Measurements from ENCODE around the gene VPS37C.
A peak's percentile ranks its signal among the peaks of the same experiment; 100 is the strongest.
"Not testable (repeated sequence)": the region's sequence is repeated elsewhere in the genome, so short reads cannot be mapped to it uniquely, and the experiment has no call there.

Gene VPS37C

DNA sequence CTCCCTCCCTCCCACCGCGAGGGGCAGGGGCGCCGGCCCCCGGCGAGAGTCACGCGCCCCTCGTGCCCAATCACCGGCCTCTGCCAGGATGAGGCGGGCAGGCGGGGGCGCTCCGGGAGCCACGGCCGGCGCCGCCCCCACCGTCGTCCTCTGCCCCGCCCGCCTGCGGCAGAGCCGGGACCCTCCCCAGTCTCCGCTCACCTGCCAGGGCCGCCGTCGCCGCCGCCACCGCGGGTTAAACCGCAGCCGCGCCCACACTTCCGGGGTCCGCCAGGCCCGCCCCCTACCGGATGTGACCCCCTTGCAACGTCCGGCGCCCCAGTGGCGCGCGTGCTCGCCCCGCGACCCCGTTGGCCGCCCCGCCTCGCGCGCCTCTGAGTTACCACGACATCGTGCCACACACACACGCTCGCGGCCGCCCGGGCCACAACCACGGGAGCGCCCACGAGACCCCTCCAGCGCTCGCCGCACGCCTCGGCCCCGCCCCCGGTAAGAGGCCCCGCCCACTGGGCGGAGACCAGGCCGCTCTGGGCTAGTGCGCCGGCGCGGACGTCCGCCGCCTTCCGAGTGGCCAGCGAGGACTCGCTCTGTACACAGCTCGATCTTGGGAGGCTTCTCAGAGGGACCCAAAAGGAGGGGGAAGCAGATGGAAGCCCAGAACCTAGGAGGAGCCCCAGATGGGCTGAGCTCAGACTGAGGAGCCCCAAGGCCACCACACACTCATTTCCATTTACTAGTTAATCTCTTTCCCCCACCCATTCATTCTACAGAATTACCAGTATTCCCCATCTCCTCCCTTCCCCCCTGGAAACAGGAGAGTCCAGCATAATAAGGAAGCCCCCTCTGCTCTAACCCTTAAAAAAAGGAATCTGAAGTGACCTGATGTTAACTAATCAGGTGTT, at the start of gene VPS37C:
Gene VPS37C, minus strand, starts transcription at position 237 of the 902 bp plus-strand sequence. CDS start 22,597 bp downstream, outside the sequence.
- peak within 1 kb of the TSS; percentile 89; the same call in 1 of the 2 replicates for H3K9ac ChIP-seq (ENCODE audit: low read depth, low read length)
- peaks cover 10% of the 10 kb centered on the region; the same call in 1 of the 2 replicates for H3K4me1 ChIP-seq (ENCODE audit: insufficient read depth, low read length)
- H3K4me3 ChIP-seq (ENCODE audit: low read length), result peak within 1 kb of the TSS; percentile 84
- H3K9me3 ChIP-seq (ENCODE audit: insufficient read depth, low read depth, low read length), result no peaks in the 10 kb centered on the region
- H3K27ac ChIP-seq (ENCODE audit: low read length), result peak within 1 kb of the TSS; percentile 41
- no peaks in the 10 kb centered on the region for H3K27me3 ChIP-seq (ENCODE audit: insufficient read depth, low read length)
- H3K36me3 ChIP-seq (ENCODE audit: insufficient read depth, low read depth, low read length), result no peaks in the 10 kb centered on the region

DNA sequence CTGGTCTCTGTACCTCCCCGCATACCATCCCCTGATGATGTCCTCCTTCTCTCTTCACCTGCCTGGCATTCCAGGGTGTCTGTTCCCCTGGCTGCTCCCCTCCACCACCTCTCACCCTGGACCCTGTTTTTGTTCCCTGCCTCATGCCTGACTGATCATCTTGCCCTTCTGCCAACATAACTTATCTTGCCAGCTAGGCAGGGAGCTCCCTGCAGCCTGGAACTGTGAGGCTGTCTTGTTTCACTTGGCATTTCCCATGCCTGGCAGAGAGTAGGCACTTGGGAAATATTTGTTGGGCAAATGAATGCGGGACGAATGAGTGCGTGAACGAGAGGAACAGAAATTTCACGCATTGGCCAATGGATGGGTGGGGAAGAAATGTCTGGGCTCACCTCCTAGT, 49.4 kb upstream of the VPS37C start:
- H3K9me3 ChIP-seq (ENCODE audit: insufficient read depth, low read depth, low read length); H3K4me1 ChIP-seq (ENCODE audit: insufficient read depth, low read length); H3K27ac ChIP-seq (ENCODE audit: low read length); H3K4me3 ChIP-seq (ENCODE audit: low read length); H3K27me3 ChIP-seq (ENCODE audit: insufficient read depth, low read length); H3K36me3 ChIP-seq (ENCODE audit: insufficient read depth, low read depth, low read length); H3K9ac ChIP-seq (ENCODE audit: low read depth, low read length): not testable (repeated sequence)

DNA sequence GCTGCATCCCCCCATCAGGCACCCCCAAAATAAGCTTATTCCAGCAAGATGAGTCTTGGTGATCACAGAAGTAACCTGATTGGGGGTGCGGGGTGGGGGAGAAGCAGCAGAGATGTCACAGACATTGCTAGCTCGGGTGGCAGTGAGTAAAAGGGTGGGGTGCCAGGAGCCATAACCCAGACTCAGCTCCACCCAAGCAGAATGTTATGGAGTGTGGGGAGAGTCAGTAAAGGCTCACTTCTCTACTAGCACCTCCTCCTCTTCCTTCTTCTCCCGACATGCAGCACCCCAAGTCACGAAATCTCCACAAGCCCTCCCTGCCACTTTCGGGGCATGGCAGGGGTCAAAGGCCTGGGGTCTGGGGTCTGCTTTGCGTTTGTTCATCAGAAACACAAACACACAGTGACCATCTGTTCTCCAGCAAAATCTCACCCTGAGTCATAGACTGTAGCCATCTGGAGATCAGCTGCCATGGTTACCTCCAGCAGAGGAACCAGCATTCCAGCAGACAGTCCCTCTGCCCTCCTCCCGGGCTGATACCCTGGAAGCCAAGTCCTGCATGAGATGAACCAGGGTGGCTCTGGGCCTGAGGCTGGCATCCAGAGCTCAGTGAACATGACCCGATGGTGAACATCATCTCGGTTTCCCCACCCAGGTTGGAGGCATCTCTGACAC, 46.5 kb upstream of the VPS37C start:
- not testable (repeated sequence) for H3K4me3 ChIP-seq (ENCODE audit: low read length); H3K4me1 ChIP-seq (ENCODE audit: insufficient read depth, low read length); H3K27me3 ChIP-seq (ENCODE audit: insufficient read depth, low read length); H3K36me3 ChIP-seq (ENCODE audit: insufficient read depth, low read depth, low read length); H3K27ac ChIP-seq (ENCODE audit: low read length); H3K9me3 ChIP-seq (ENCODE audit: insufficient read depth, low read depth, low read length); H3K9ac ChIP-seq (ENCODE audit: low read depth, low read length)

DNA sequence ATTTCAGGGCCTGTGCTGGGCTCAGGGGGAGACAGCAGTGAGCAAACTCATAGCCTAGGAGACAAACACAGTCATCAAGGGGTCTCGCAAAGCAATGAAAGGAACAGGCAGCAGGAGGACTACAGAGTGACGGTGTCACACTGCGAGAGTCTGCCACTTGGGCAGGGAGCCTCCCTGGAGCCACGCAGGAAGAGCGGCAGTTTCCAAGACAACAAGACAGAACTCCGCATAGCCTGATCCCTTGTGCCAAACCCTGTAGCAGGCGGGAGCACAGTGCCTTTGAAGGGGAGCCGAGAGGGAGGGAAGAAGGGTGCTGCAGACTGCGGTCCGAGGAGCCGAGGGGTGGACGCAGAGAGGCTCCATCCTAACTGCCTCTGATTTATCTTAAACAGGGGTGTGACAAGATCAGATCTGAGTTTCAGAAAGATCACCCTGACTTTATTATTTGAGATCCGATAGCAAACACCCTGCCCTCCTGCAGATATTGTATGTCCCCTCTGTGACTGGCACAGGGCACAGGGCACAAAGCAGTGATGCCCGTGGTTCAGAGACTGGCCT, 43.4 kb upstream of the VPS37C start:
- H3K27ac ChIP-seq (ENCODE audit: low read length); H3K9ac ChIP-seq (ENCODE audit: low read depth, low read length); H3K27me3 ChIP-seq (ENCODE audit: insufficient read depth, low read length): not testable (repeated sequence)

DNA sequence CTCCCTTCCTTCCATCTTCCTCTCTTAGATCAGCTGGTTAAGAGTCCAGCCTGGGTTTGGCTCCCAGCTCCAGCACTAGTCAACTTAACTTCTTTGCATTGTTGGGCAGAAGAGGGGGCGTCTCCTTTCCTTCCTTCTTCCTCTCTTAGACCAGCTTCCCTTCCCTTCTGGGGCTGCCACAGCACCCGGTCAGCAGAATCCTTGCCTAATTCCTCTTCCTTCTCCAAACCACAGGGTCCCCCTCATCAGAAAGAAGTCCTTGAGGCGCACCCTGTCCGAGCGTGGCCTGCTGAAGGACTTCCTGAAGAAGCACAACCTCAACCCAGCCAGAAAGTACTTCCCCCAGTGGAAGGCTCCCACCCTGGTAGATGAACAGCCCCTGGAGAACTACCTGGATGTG, 42.6 kb upstream of the VPS37C start:
- not testable (repeated sequence) for H3K4me3 ChIP-seq (ENCODE audit: low read length); H3K9ac ChIP-seq (ENCODE audit: low read depth, low read length); H3K27ac ChIP-seq (ENCODE audit: low read length); H3K27me3 ChIP-seq (ENCODE audit: insufficient read depth, low read length); H3K36me3 ChIP-seq (ENCODE audit: insufficient read depth, low read depth, low read length); H3K9me3 ChIP-seq (ENCODE audit: insufficient read depth, low read depth, low read length); H3K4me1 ChIP-seq (ENCODE audit: insufficient read depth, low read length)

More for the DNA sequence above, 43.4 kb upstream of the VPS37C start:
- not testable (repeated sequence) for H3K4me1 ChIP-seq (ENCODE audit: insufficient read depth, low read length); H3K36me3 ChIP-seq (ENCODE audit: insufficient read depth, low read depth, low read length); H3K4me3 ChIP-seq (ENCODE audit: low read length); H3K9me3 ChIP-seq (ENCODE audit: insufficient read depth, low read depth, low read length)

DNA sequence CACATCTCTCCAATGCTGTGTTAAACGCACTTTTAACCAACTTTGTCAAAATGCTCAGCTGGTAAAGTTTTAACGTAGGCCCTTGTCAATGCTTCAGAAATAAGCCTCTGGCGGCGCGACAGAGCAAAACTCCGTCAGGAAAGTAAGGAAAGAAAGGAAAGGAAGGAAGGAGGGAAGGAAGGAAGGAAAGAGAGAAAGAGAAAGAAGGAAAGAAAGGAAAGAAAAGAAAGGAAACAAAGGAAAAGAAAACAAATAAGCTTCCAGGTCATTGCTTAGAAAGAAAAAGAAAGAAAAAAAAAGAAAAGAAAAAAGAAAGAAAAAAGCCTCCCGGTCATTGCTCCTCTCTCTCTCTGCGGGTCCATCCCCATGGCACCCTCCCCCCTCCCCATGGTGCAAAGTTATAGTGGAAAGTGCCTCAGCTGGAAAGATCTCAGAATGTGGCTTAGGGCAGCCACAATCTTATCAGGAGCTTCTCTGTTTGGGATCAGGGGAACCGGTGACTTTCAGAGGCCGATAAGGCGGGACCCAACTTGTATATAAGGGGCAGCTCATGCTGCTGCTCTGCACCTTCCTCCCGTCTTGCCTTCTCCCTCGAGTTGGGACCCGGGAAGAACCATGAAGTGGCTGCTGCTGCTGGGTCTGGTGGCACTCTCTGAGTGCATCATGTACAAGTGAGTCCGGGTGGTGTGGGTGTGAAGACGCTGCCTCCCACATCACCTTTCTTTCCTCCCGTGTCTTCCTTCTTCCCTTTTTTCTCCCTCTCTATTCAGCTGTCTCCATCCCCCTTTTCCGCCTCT, 41.9 kb upstream of the VPS37C start, which contains the start of gene PGA3:
Gene PGA3, plus strand, starts transcription at position 566 of the 797 bp plus-strand sequence. Its CDS starts 50 bp downstream, at position 616.
- not testable (repeated sequence) for H3K36me3 ChIP-seq (ENCODE audit: insufficient read depth, low read depth, low read length); H3K9ac ChIP-seq (ENCODE audit: low read depth, low read length); H3K27ac ChIP-seq (ENCODE audit: low read length); H3K9me3 ChIP-seq (ENCODE audit: insufficient read depth, low read depth, low read length); H3K27me3 ChIP-seq (ENCODE audit: insufficient read depth, low read length); H3K4me1 ChIP-seq (ENCODE audit: insufficient read depth, low read length); H3K4me3 ChIP-seq (ENCODE audit: low read length)

DNA sequence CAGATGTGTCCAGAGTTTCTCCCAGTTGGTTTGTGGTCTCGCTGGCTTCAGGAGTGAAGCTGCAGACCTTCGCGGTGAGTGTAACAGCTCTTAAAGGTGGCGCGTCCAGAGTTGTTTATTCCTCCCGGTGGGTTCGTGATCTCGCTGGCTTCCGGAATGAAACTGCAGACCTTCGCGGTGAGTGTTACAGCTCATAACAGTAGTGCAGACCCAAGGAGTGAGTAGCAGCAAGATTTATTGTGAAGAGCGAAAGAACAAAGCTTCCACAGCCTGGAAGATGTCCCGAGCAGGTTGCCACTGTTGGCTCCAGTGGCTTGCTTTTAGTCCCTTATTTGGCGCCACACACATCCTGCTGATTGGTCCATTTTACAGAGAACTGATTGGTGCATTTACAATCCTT, 40.2 kb upstream of the VPS37C start:
- Histone ChIP-seq H3K36me3 (ENCODE audit: insufficient read depth, low read depth, low read length) (no peaks in the 10 kb centered on the region), H3K27ac (ENCODE audit: low read length) (no peak overlapping the region), H3K4me3 (ENCODE audit: low read length) (no peak overlapping the region), H3K9me3 (ENCODE audit: insufficient read depth, low read depth, low read length) (no peaks in the 10 kb centered on the region), H3K27me3 (ENCODE audit: insufficient read depth, low read length) (no peaks in the 10 kb centered on the region), H3K4me1 (ENCODE audit: insufficient read depth, low read length) (no peaks in the 10 kb centered on the region), H3K9ac (ENCODE audit: low read depth, low read length) (no peak overlapping the region)

DNA sequence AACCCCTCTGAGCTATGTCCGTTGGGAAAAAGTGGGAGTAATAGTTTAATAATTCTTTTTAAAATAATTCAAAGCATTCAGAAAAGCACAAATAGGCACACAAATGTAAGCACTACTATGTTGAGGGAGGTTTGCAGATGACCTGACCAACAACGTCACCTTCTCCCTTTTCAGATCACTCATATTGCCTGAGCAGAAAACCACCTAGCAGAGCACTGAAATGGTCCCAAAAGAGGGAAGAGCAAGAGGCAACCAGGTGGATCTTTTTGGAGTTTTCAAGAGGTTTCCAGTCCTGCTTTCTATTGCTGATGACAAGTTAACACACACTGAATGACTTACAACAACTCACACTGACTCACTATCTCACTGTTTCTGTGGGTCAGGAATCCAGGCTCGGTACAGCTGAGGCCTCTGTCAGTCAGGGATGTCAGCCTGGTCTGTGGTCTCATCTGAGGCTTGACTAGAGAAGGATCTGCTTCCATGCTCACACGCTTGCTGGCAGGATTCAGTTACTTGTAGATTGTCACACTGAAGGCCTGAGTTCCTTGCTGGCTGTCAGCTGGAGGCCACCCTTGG, 37.8 kb upstream of the VPS37C start:
- H3K27ac ChIP-seq (ENCODE audit: low read length), result no peak overlapping the region
- no peaks in the 10 kb centered on the region for H3K36me3 ChIP-seq (ENCODE audit: insufficient read depth, low read depth, low read length)
- no peak overlapping the region for H3K9ac ChIP-seq (ENCODE audit: low read depth, low read length)
- no peaks in the 10 kb centered on the region for H3K27me3 ChIP-seq (ENCODE audit: insufficient read depth, low read length)
- H3K4me3 ChIP-seq (ENCODE audit: low read length), result no peak overlapping the region
- H3K9me3 ChIP-seq (ENCODE audit: insufficient read depth, low read depth, low read length), result no peaks in the 10 kb centered on the region
- no peaks in the 10 kb centered on the region for H3K4me1 ChIP-seq (ENCODE audit: insufficient read depth, low read length)

DNA sequence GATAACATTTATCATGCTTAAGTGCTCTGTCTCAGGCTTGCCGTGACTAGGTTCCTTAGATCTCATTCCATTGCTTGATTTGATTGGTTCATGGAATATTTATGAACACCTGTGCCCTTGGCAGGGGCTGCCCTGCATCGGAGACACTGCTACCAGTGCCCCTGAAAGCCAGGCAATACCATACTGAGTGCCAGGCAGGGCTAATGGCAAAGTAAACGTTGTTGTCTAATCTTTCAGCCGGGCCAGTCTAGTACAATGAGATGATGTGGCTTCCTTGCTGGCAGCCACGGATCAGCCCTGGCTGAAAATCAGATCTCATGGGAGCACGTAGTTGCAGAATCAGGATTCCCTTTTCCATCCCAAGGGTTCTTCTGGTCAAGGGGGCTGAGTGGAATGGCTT, 37.1 kb upstream of the VPS37C start:
- Histone ChIP-seq H3K4me3 (ENCODE audit: low read length) (no peak overlapping the region), H3K27ac (ENCODE audit: low read length) (no peak overlapping the region), H3K4me1 (ENCODE audit: insufficient read depth, low read length) (no peaks in the 10 kb centered on the region), H3K27me3 (ENCODE audit: insufficient read depth, low read length) (no peaks in the 10 kb centered on the region), H3K9ac (ENCODE audit: low read depth, low read length) (no peak overlapping the region), H3K36me3 (ENCODE audit: insufficient read depth, low read depth, low read length) (no peaks in the 10 kb centered on the region), H3K9me3 (ENCODE audit: insufficient read depth, low read depth, low read length) (no peaks in the 10 kb centered on the region)

DNA sequence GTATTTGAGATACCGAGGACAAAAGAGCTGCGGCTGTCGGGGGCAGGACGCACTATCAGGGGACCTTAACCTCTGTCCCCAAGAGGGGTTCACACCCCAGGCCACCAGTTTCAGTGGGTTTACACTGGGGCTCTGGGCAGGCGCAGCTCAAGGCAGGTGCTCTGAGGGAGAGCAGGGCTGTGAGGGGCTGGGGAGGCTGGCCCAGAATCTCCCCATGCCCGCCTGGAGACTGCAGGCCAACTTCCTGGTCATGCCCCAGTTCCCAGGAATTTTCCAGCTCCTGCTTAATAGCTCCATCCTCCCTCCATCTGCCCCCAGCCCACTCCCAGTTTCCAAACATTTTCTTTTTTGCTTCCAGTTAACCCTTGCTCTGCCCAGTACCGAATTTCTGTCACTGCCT, 34.5 kb upstream of the VPS37C start:
- H3K27ac ChIP-seq (ENCODE audit: low read length), result no peak overlapping the region
- H3K9ac ChIP-seq (ENCODE audit: low read depth, low read length), result no peak overlapping the region
- no peaks in the 10 kb centered on the region for H3K36me3 ChIP-seq (ENCODE audit: insufficient read depth, low read depth, low read length)
- H3K4me3 ChIP-seq (ENCODE audit: low read length), result no peak overlapping the region
- H3K9me3 ChIP-seq (ENCODE audit: insufficient read depth, low read depth, low read length), result no peaks in the 10 kb centered on the region
- H3K27me3 ChIP-seq (ENCODE audit: insufficient read depth, low read length), result no peaks in the 10 kb centered on the region
- H3K4me1 ChIP-seq (ENCODE audit: insufficient read depth, low read length), result no peaks in the 10 kb centered on the region
